Esophagus muscularis mucosa (tissue), 4 donors: ENCODE data around the gene RFX3. TPM values are rescaled to one million over a fixed set of nuclear protein-coding genes. Genes with fewer than 3 reads are reported as not detected.

Source experiments
- DNase-seq: peaks from one replicate; pipeline ENCODE4 v3.0.0-alpha.2; 2017; ENCODE audit errors: extremely low spot score
- H3K27ac ChIP-seq, 4 donors: fragments of 200-600 bp; sonication (generic); replicated peaks in 1 of 4; 1 replicate in 3 of 4; 2 replicates in 1 of 4; pipeline ENCODE4 v1.5.1; 2016 to 2019; ENCODE audit warnings: mild to moderate bottlenecking in 1 of 4
- H3K27me3 ChIP-seq, 4 donors: fragments of 200-600 bp; sonication (generic); one replicate each; pipeline versions ENCODE4 v1.5.1 to v1.6.0; 2016 to 2019
- H3K36me3 ChIP-seq, 4 donors: fragments of 200-600 bp; sonication (generic); one replicate each; pipeline ENCODE4 v1.5.1; 2016 to 2019
- H3K4me1 ChIP-seq, 4 donors: fragments of 200-600 bp; sonication (generic); one replicate each; pipeline ENCODE4 v1.5.1; 2016 to 2019
- H3K4me3 ChIP-seq, 4 donors: fragments of 200-600 bp; sonication (generic); 1 replicate in 2 of 4; 2 replicates in 2 of 4; pipeline ENCODE4 v1.5.1; 2016 to 2019; ENCODE audit warnings: mild to moderate bottlenecking in 4 of 4, moderate library complexity in 1 of 4
- H3K9me3 ChIP-seq, 4 donors: fragments of 200-600 bp; sonication (generic); 1 replicate in 3 of 4; 2 replicates in 1 of 4; pipeline ENCODE4 v1.5.1; 2016 to 2019
- EP300 ChIP-seq: sonication (generic); formaldehyde crosslinking; IDR thresholded peaks from one replicate; pipeline ENCODE4 v1.6.1; 2017; ENCODE audit warnings: antibody characterized with exemption
- POLR2A ChIP-seq: fragments of 450-650 bp; IDR thresholded peaks from one replicate; pipeline ENCODE4 v1.6.1; 2017; ENCODE audit warnings: antibody characterized with exemption, moderate library complexity, mild to moderate bottlenecking, low read depth
- POLR2AphosphoS5 ChIP-seq, 2 donors: sonication (generic); formaldehyde crosslinking; IDR thresholded peaks; one replicate each; pipeline ENCODE4 v1.6.1; 2017; ENCODE audit warnings: antibody characterized with exemption in 2 of 2
- WGBS: methylation state at CpG from one replicate; pipeline ENCODE4 v1.1.5; 2018; 5-methylcytosine and 5-hydroxymethylcytosine counted together
- intact Hi-C: fragments of 100-400 bp; cut with DNase I; formaldehyde crosslinking; loops from one replicate; pipeline ENCODE4 v1.15.1; 2023
- total RNA-seq, 4 donors: library from RNA; depleted of rRNA; stranded (reverse); fragments of >200 nt; gene quantifications; one replicate each; pipeline versions ENCODE4 v1.1.0 to v1.2.1, GENCODE V29; 2016
- TF ChIP-seq, protein P1 (sequence below), 3 experiments: fragments of 200-600 bp in 2 of 3; fragments of 450-650 bp in 1 of 3; sonication (generic) in 2 of 3; IDR thresholded peaks; one replicate each; pipeline ENCODE4 v1.5.1; 2017 to 2019; ENCODE audit warnings: antibody characterized with exemption in 3 of 3, mild to moderate bottlenecking in 2 of 3, moderate library complexity in 1 of 3

RFX3 gene
- total RNA-seq, 4 donors from 2014 or later, result 4.5 to 7.9 (median 5.5) TPM

DNA sequence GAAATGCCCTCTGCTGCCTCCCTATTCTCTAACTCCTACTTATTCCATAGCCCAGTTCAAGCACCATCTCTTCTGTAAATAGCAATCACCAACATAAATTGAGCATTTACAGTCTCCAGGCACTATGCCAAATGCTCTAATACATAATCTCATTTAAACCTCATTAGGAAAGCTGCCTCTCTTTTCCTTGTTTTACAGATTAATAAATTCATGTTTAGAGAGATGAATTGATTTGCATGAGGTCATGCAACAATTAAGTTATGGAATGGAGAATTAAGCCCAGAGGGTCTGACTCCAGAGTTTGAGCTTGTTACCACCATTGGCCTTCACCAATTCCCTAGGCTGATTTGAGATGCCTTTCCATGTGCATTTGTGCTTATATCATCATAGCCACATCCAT lies 23.4 kb upstream of the RFX3 start:
- H3K4me1 ChIP-seq, result no peaks in the 10 kb centered on the region
- no peaks in the 10 kb centered on the region for H3K9me3 ChIP-seq
- peaks cover 0 to 5% (median 0%) of the 10 kb centered on the region in 4 donors for H3K36me3 ChIP-seq
- DNase-seq, result no peak
- H3K27ac ChIP-seq, result no peak overlapping the region
- intact Hi-C loops, result no loop called here
- TF ChIP-seq, protein P1, sequence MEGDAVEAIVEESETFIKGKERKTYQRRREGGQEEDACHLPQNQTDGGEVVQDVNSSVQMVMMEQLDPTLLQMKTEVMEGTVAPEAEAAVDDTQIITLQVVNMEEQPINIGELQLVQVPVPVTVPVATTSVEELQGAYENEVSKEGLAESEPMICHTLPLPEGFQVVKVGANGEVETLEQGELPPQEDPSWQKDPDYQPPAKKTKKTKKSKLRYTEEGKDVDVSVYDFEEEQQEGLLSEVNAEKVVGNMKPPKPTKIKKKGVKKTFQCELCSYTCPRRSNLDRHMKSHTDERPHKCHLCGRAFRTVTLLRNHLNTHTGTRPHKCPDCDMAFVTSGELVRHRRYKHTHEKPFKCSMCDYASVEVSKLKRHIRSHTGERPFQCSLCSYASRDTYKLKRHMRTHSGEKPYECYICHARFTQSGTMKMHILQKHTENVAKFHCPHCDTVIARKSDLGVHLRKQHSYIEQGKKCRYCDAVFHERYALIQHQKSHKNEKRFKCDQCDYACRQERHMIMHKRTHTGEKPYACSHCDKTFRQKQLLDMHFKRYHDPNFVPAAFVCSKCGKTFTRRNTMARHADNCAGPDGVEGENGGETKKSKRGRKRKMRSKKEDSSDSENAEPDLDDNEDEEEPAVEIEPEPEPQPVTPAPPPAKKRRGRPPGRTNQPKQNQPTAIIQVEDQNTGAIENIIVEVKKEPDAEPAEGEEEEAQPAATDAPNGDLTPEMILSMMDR (IDR thresholded peaks at IDR 0.05), result no peak
- TF ChIP-seq EP300 (no peak), POLR2A (no peak), POLR2AphosphoS5 (IDR thresholded peaks at IDR 0.05) (no peak)
- H3K27me3 ChIP-seq, result no peaks in the 10 kb centered on the region
- no peak overlapping the region for H3K4me3 ChIP-seq

DNA sequence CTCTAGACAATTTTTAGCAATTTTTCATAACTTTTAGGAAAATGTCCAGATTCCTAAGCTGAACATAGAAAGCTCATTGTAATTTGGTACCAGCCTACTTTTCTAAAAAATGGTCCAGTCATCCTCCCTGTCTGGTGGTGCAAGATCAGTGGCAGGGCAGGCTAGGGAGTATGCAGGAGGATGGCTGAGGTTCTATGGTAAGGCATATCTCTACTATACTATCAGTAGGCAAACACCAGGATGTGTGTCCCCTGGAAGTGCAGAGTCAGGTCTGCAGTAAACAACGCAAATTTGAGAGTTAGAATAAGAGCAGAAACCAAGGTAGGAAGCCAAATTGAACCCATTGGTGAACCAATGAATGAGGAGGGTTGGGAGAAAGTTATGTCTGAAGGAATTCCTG lies 22.8 kb upstream of the RFX3 start:
- no peak overlapping the region for H3K27ac ChIP-seq
- no peaks in the 10 kb centered on the region for H3K27me3 ChIP-seq
- intact Hi-C loops, result no loop called here
- no peak for DNase-seq
- 69% methylated on average over 1 of the region's 1 CpG for WGBS
- peaks cover 0 to 5% (median 0%) of the 10 kb centered on the region in 4 donors for H3K36me3 ChIP-seq
- TF ChIP-seq EP300, result no peak
- TF ChIP-seq, protein P1 (IDR thresholded peaks at IDR 0.05), result no peak
- TF ChIP-seq POLR2A, result no peak
- TF ChIP-seq POLR2AphosphoS5 (IDR thresholded peaks at IDR 0.05), result no peak
- H3K4me1 ChIP-seq, result no peaks in the 10 kb centered on the region
- no peaks in the 10 kb centered on the region for H3K9me3 ChIP-seq
- no peak overlapping the region for H3K4me3 ChIP-seq

DNA sequence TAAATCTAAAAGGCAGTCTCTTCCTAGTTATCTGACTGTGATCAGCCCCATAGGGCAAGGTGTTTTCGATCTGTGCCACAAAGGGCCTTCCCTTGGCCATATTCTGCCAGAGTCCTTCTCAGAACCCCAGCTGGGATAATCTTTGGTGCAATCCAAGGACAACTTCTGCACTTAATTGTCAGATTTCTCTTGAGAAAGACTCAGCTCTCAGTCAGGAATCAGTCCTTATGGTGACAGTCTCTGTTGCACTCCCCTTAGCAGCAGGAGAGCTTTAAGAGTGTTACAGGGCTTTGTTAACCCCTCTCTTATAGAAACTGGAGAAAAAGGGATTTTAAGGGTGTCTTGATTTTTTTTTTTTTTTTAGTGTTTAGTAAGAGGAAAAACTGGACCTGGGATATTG lies 15.4 kb upstream of the RFX3 start:
- no peak for TF ChIP-seq POLR2AphosphoS5 (IDR thresholded peaks at IDR 0.05)
- no peak for TF ChIP-seq POLR2A
- TF ChIP-seq, protein P1 (IDR thresholded peaks at IDR 0.05), result no peak
- TF ChIP-seq EP300, result no peak
- Histone ChIP-seq H3K27ac (no peak overlapping the region), H3K9me3 (no peaks in the 10 kb centered on the region), H3K36me3 (no peaks in the 10 kb centered on the region), H3K4me1 (no peaks in the 10 kb centered on the region), H3K27me3 (no peaks in the 10 kb centered on the region), H3K4me3 (no peak overlapping the region)
- WGBS, result 100% methylated on average over 1 of the region's 1 CpG
- intact Hi-C loops, result no loop called here
- no peak for DNase-seq

DNA sequence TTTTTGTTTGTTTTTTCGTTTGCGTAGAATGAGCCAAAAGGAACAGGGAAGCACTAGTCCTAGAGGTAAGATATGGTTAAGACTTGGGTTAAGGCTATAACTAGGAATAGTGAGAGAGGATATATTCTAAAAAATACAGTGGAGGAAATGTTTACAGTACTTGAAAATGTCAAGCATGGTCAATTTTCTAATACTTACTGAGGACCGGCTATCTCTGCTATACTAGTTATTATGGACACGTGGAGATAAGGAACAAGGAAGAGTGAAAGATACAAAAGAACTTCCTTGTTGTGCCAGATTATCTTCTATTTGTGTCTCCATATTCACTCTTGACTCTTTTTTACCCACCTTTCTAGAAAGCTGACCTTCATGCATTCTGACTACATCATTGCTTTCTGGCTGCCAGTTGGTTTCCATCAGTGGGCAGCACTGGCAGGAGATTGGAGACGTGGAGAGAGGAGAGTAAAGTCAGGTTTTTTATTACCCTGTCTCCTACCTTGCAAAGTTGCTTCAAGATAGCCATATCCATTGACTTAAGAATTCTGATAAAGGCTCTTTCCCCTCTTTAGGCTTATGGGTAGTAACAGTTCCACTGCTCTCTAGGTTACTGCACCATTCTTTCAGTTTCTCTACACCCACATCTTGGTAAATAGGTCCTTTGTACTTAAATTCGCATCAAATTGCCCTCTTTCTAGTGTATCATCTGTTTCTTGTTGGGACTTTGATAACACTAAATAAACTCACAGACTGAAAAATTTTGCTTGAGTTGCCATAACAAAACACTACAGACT lies 9.0 kb upstream of the RFX3 start:
- whole genome bisulfite sequencing, result 94% methylated on average over 6 of the region's 6 CpGs
- Histone ChIP-seq H3K4me1 (no peaks in the 10 kb centered on the region), H3K27me3 (no peaks in the 10 kb centered on the region), H3K36me3 (no peaks in the 10 kb centered on the region), H3K4me3 (no peak overlapping the region), H3K9me3 (no peaks in the 10 kb centered on the region), H3K27ac (no peak overlapping the region)
- TF ChIP-seq POLR2A (no peak), POLR2AphosphoS5 (IDR thresholded peaks at IDR 0.05) (no peak), EP300 (no peak)
- TF ChIP-seq, protein P1 (IDR thresholded peaks at IDR 0.05), result no peak
- no peak for DNase-seq
- intact Hi-C loops, result no loop called here

DNA sequence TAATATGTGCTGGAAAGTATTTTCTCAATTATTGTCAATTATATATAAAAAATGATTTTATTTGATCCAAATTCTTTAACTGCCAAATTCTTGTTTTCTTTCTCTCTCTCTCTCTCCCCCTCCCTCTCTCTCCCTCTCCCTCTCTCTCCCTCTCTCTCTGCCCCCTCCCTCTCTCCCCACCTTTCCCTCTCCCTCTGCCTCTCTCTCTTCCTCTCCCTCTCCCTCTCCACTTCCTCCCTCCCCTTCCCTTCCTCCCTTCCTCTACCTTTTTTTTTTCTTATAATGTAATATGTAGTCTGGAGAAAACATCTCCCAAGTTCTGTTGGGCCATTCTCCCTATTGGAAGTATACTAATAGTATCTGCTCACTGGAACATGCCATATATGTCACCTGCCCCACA lies 6.4 kb upstream of the RFX3 start:
- no peaks in the 10 kb centered on the region for H3K9me3 ChIP-seq
- peaks cover 0 to 22% (median 19%) of the 10 kb centered on the region in 4 donors for H3K4me1 ChIP-seq
- H3K27ac ChIP-seq, result no peak overlapping the region
- DNase-seq, result no peak
- no peaks in the 10 kb centered on the region for H3K27me3 ChIP-seq
- no peak for TF ChIP-seq POLR2AphosphoS5 (IDR thresholded peaks at IDR 0.05)
- no peak for TF ChIP-seq POLR2A
- no peak for TF ChIP-seq EP300
- TF ChIP-seq, protein P1 (IDR thresholded peaks at IDR 0.05), result no peak
- H3K36me3 ChIP-seq, result no peaks in the 10 kb centered on the region
- intact Hi-C loops, result no loop called here
- no peak overlapping the region for H3K4me3 ChIP-seq
